Right lobe of liver (tissue), 4 donors: Measurements from ENCODE around the gene METTL23.

Source experiments
- POLR2A ChIP-seq: fragments of 450-650 bp; IDR thresholded peaks from one replicate; pipeline ENCODE4 v1.6.1; 2017; ENCODE audit warnings: antibody characterized with exemption, mild to moderate bottlenecking
- TF ChIP-seq, protein P1 (sequence below), 4 donors: fragments of 200-600 bp in 3 of 4; fragments of 450-650 bp in 1 of 4; IDR thresholded peaks; one replicate each; pipeline versions ENCODE4 v1.5.1 to v1.8.0; 2016 to 2022; ENCODE audit warnings: antibody characterized with exemption in 4 of 4, mild to moderate bottlenecking in 2 of 4
- donor health status: DM: no; HTN: no; CAD: no.
- donor health status: DM: no; HTN: no; CAD: no.
- donor health status: DM: no; HTN: yes; CAD: no.

GRCh38 chr17:76742958-76743357 lies 16.3 kb downstream of the METTL23 start:
- TF ChIP-seq, protein P1, sequence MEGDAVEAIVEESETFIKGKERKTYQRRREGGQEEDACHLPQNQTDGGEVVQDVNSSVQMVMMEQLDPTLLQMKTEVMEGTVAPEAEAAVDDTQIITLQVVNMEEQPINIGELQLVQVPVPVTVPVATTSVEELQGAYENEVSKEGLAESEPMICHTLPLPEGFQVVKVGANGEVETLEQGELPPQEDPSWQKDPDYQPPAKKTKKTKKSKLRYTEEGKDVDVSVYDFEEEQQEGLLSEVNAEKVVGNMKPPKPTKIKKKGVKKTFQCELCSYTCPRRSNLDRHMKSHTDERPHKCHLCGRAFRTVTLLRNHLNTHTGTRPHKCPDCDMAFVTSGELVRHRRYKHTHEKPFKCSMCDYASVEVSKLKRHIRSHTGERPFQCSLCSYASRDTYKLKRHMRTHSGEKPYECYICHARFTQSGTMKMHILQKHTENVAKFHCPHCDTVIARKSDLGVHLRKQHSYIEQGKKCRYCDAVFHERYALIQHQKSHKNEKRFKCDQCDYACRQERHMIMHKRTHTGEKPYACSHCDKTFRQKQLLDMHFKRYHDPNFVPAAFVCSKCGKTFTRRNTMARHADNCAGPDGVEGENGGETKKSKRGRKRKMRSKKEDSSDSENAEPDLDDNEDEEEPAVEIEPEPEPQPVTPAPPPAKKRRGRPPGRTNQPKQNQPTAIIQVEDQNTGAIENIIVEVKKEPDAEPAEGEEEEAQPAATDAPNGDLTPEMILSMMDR (IDR thresholded peaks at IDR 0.05): no peak
- no peak for TF ChIP-seq POLR2A
